A673 (cell line): Measurements from ENCODE around the gene EYA3. TPM values are rescaled to one million over a fixed set of nuclear protein-coding genes. Genes with fewer than 3 reads are reported as not detected.
A peak's percentile ranks its signal among the peaks of the same experiment; 100 is the strongest.

Experiments used
- BruUV-seq: library from RNA; stranded (reverse); fragments of 400-500 nt; replicated peaks from 2 replicates; lab custom pipeline; 2021; lab: Mats Ljungman, UMichigan
- CTCF ChIA-PET: fragments of 300-600 bp; sonication (Branson Sonifier 250); formaldehyde crosslinking; loops from one replicate; lab custom pipeline; 2022; ENCODE audit warnings: antibody characterized with exemption; lab: Charles Lee
- POLR2A ChIA-PET: fragments of 300-600 bp; sonication (Branson Sonifier 250); formaldehyde crosslinking; loops from one replicate; lab custom pipeline; 2022; ENCODE audit warnings: antibody characterized with exemption; ENCODE audit not compliant: low non-redundant PET; lab: Charles Lee
- DNase-seq: peaks from one replicate; pipeline ENCODE4 v3.0.0-alpha.2; 2015; ENCODE audit warnings: low spot score
- H3K27ac ChIP-seq: fragments of 200-600 bp; sonication (generic); 2 replicates; pipeline ENCODE4 v1.5.1; 2016; ENCODE audit warnings: mixed run types, low read depth, mild to moderate bottlenecking, mixed read lengths, antibody characterized with exemption, low read length; ENCODE audit not compliant: poor library complexity, severe bottlenecking
- H3K27me3 ChIP-seq: fragments of 200-600 bp; sonication (generic); replicated peaks from 2 replicates; pipeline ENCODE4 v1.6.1; 2017; ENCODE audit warnings: mixed run types, low read depth, mild to moderate bottlenecking, mixed read lengths, antibody characterized with exemption, low read length; ENCODE audit not compliant: insufficient read depth, poor library complexity
- H3K36me3 ChIP-seq: fragments of 200-600 bp; sonication (generic); 2 replicates; pipeline ENCODE4 v1.6.1; 2016; ENCODE audit warnings: mixed run types, mild to moderate bottlenecking, mixed read lengths, antibody characterized with exemption, low read length; ENCODE audit not compliant: insufficient read depth, poor library complexity, severe bottlenecking
- H3K4me1 ChIP-seq: fragments of 200-600 bp; sonication (generic); 2 replicates; pipeline ENCODE4 v1.6.1; 2017; ENCODE audit warnings: mixed run types, mild to moderate bottlenecking, mixed read lengths, antibody characterized with exemption, low read length; ENCODE audit not compliant: insufficient read depth, poor library complexity, severe bottlenecking
- H3K4me3 ChIP-seq: fragments of 200-600 bp; sonication (generic); 2 replicates; pipeline ENCODE4 v1.5.1; 2016; ENCODE audit warnings: low read depth, mixed run types, mild to moderate bottlenecking, mixed read lengths, low read length; ENCODE audit not compliant: poor library complexity, severe bottlenecking
- H3K9me3 ChIP-seq: fragments of 200-600 bp; sonication (generic); 2 replicates; pipeline ENCODE4 v1.6.1; 2016; ENCODE audit warnings: mixed run types, low read depth, mild to moderate bottlenecking, mixed read lengths, antibody characterized with exemption, low read length; ENCODE audit not compliant: poor library complexity, severe bottlenecking
- CTCF ChIP-seq: fragments of 300-800, 200-600 bp; sonication (generic); conservative IDR thresholded peaks from 2 replicates; pipeline ENCODE4 v1.5.1; 2017; ENCODE audit warnings: low read depth, mild to moderate bottlenecking, antibody characterized with exemption, low read length, moderate library complexity, mixed read lengths
- EZH2 ChIP-seq: fragments of 200-600 bp; sonication (generic); IDR thresholded peaks from 2 replicates; pipeline ENCODE4 v1.6.1; 2017; ENCODE audit warnings: borderline replicate concordance, low read depth, mild to moderate bottlenecking, mixed read lengths, antibody characterized with exemption, low read length; ENCODE audit not compliant: poor library complexity, severe bottlenecking
- intact Hi-C: fragments of 100-400 bp; cut with micrococcal nuclease; formaldehyde crosslinking; loops from one replicate; pipeline ENCODE4 v1.10.0; 2022; ENCODE audit not compliant: unreplicated experiment
- total RNA-seq: library from RNA; stranded (reverse); gene quantifications from 2 replicates; pipeline ENCODE4 v1.2.3, GENCODE V29; 2021

EYA3 gene
- total RNA-seq, 1 experiment from 2014 or later, result 33.4 TPM

DNA sequence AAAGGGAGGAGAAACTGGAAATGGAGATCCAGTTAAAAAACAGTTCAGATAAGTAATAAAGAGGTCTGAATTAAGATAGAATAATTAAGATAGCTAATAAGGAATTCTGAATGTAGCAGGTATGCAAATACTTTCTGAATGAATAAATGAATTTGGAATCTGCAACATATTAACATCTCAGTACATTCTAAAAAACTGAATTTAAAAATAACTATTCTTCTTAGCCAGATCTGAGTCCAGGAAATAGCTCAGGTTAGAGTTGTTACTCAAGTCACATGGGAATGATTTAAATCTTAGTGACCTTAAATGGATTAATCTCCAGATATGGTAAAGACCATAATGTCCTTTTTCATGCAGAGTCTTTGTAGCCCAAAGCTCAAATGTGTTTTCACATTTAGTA lies 51.2 kb downstream of the EYA3 start:
- Histone ChIP-seq H3K27ac (no peak overlapping the region), H3K4me3 (no peak overlapping the region), H3K27me3 (no peaks in the 10 kb centered on the region), H3K4me1 (no peaks in the 10 kb centered on the region), H3K36me3 (peaks cover 2% of the 10 kb centered on the region), H3K9me3 (no peaks in the 10 kb centered on the region)
- BruUV-seq, result no TSS peak
- intact Hi-C loops, result no loop called here
- TF ChIP-seq CTCF (no peak), EZH2 (no peak)
- ChIA-PET CTCF (no interaction called here), POLR2A (no interaction called here)
- no peak for DNase-seq

DNA sequence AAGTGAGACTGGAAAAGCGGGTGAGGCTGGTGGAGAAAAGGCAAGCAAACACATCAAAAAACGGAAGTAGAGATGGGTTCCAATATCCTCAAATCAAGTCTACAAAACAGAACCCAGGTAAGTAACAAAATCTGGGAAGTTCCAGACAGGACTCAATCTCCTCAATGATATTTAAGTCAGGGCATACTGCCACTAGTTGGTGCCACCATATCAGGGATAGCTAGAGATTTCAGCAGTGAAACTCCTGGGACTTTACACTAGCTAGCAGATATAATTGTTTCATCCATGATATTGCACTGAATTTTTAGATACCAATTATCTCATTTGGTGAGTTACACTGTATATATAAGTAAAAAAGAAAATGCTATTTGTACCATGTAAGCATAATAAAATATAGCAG lies 52.0 kb downstream of the EYA3 start:
- H3K27ac ChIP-seq, result no peak overlapping the region
- intact Hi-C loops, result no loop called here
- POLR2A ChIA-PET, result no interaction called here
- H3K4me3 ChIP-seq, result no peak overlapping the region
- no TSS peak for BruUV-seq
- DNase-seq, result no peak
- H3K9me3 ChIP-seq, result no peaks in the 10 kb centered on the region
- no peak for TF ChIP-seq EZH2
- peak; percentile 28; the same call in 1 of the 2 replicates for TF ChIP-seq CTCF
- CTCF ChIA-PET, result no interaction called here
- H3K4me1 ChIP-seq, result no peaks in the 10 kb centered on the region
- H3K27me3 ChIP-seq, result no peaks in the 10 kb centered on the region
- peaks cover 2% of the 10 kb centered on the region for H3K36me3 ChIP-seq

GRCh38 chr1:28035420-28035819 lies 53.0 kb downstream of the EYA3 start:
- CTCF ChIA-PET, result no interaction called here

More at GRCh38 chr1:28035420-28035819, 53.0 kb downstream of the EYA3 start:
- Histone ChIP-seq H3K27me3 (no peaks in the 10 kb centered on the region), H3K4me3 (no peak overlapping the region), H3K4me1 (no peaks in the 10 kb centered on the region), H3K27ac (no peak overlapping the region), H3K36me3 (peaks cover 5% of the 10 kb centered on the region), H3K9me3 (no peaks in the 10 kb centered on the region)
- intact Hi-C loops, result no loop called here
- no peak for DNase-seq
- TF ChIP-seq CTCF (no peak), EZH2 (no peak)
- no TSS peak for BruUV-seq
- POLR2A ChIA-PET, result no interaction called here
